Inferior parietal cortex (tissue), 1 donor: Measurements from ENCODE around the gene HHIP.

Source experiments
- DNase-seq: peaks from one replicate; pipeline ENCODE4 v3.0.0-alpha.2; 2016; ENCODE audit errors: extremely low spot score

The HHIP gene, protein sequence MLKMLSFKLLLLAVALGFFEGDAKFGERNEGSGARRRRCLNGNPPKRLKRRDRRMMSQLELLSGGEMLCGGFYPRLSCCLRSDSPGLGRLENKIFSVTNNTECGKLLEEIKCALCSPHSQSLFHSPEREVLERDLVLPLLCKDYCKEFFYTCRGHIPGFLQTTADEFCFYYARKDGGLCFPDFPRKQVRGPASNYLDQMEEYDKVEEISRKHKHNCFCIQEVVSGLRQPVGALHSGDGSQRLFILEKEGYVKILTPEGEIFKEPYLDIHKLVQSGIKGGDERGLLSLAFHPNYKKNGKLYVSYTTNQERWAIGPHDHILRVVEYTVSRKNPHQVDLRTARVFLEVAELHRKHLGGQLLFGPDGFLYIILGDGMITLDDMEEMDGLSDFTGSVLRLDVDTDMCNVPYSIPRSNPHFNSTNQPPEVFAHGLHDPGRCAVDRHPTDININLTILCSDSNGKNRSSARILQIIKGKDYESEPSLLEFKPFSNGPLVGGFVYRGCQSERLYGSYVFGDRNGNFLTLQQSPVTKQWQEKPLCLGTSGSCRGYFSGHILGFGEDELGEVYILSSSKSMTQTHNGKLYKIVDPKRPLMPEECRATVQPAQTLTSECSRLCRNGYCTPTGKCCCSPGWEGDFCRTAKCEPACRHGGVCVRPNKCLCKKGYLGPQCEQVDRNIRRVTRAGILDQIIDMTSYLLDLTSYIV

DNA sequence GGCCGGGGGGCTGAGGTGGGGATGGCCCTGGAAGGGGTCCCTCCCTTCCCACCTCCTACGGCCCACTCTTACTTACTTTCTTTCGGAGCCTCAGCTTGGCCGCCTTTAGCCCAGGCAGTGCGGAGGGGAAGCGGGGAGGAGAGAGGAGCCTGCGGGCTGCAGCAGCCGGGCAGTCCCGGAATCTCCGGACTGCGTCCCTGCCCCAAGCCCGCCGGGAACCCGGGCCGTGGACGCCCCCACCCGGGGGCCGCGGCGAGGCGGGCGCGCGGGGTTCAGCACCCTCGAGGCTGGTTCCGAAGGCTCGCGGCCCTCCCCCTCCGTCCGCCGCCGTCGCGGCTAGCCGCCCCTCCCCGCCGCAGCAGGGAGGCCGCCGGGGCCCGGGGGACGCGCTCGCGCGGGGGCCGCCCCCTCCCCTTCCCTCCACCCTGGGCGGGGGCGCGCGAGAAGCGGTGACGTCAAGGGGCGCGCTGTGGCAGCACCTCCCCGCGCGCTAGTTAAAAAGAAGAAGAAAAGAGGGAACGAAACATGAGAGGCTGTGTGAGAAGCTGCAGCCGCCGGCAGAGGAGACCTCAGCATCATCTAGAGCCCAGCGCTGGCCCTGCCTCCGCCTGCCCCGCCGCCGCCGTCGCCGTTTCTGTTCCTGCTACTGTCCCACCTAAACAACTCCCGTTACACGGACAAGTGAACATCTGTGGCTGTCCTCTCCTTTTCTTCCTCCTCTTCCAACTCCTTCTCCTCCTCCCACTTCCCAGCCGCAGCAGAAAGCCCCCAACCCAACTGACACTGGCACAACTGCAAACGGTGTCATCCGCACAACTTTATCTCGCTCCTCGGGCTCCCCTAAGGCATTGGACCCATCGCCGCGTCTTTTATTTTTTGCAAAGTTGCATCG is at the start of gene HHIP:
TSS of gene HHIP (plus strand) at position 526 of the 892 bp plus-strand sequence. CDS start 520 bp downstream, outside the sequence.
- peak; percentile 64 for DNase-seq

DNA sequence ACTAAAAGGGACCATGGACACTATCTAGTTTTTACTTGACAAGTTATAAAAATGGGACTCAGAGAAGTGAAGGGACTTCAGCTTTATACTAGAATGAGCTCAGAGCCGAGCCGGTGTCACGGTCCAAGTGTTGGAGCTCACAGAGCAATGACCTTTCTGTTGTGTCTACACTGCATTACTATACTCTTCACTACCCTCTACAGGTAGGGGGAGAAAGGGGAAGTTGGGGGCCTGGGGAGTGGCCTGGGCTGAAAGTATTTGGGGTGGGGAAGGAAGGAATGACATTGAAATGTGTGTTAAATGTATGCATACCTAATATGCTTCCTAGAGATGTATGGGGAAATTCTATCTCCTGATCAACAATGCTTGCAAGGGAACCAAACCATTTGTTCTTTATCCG is 48.8 kb upstream of the HHIP start:
- DNase-seq: no peak

GRCh38 chr4:144599621-144600020 is 46.3 kb upstream of the HHIP start:
- DNase-seq: no peak

DNA sequence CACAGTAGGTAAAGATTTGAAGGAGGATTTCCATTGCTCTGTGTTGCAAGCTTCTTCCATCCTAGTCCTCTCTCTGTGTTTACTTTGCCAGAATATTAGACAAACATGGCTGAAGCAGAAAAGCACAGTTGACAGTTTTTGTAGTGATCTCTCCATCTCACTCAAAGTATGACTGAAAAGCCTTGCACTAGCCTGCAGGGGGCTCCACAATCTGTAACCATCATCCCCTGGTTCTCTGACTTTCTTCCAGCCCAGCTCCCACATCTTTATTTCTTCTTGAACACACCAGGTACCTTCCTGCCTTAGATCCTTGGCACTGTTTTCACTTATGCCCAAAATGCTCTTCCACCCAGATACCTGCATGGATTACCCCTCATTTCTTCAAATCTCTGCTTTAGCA is 34.1 kb upstream of the HHIP start:
- peak; percentile 32 for DNase-seq

- no peak for DNase-seq
Measured at GRCh38 chr4:144614850-144615585, 30.9 kb upstream of the HHIP start.

GRCh38 chr4:144621681-144622080 is 24.3 kb upstream of the HHIP start:
- no peak for DNase-seq

DNA sequence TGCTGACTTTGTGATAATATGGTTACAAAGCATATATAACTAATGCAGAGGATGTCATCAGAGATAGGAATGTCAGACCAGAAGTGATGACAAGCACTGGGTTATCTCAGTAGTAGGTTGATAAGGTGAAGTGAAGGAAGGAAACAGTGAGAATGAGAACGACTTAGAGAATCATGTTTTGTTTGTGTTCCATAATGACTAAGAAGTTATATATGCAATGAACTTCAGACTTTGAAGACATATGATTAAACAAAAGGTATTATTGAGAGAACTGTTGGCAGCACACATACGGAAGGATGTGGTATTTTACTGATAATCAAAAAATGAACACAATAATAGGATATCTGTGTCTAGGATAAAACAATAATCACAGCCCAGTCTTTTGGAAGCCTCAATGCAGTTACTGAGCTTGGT is 18.3 kb upstream of the HHIP start:
- DNase-seq: no peak

GRCh38 chr4:144633215-144633614 is 12.7 kb upstream of the HHIP start:
- DNase-seq: no peak

DNA sequence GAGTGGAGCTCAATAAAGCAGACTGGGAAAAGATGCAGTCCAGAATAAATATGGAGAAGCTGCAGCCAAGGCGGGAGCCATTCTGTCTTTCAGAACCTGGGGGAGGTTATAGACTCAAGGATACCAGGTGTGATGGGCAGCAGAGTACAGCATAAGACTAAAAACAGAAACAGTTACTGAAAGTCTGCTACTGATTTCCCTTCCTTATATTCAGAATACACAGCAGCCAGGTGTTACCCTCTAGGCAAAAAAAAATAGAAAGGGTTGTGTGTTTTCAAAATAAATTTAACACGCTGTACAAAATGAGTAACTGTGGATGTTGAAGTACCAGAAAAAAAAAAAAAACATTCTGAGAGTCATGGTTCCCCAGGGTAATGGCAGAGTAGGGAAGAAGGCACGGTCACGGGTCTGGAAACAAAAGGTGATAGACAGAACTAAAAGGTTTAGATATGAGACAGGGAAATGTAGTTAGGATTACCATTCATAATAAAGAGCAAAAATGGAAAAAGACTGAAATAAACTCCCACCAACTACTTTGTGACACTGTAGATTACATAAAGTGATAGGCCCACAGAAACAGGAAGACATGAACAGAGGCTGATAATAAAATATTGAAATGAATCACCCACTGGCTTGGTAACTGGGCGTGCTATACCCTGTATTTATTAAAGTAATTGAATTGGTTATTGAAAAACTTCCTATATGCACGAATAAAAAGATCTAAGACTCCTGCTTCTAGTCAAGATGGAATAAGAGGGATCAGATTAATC is 10.8 kb upstream of the HHIP start:
- no peak for DNase-seq

GRCh38 chr4:144644368-144645101 is 1.4 kb upstream of the HHIP start:
- DNase-seq: no peak

GRCh38 chr4:144645102-144645630 is 790 bp upstream of the HHIP start:
- no peak for DNase-seq

- DNase-seq: no peak
Measured at GRCh38 chr4:144646523-144647094, 653 bp downstream of the HHIP start.

DNA sequence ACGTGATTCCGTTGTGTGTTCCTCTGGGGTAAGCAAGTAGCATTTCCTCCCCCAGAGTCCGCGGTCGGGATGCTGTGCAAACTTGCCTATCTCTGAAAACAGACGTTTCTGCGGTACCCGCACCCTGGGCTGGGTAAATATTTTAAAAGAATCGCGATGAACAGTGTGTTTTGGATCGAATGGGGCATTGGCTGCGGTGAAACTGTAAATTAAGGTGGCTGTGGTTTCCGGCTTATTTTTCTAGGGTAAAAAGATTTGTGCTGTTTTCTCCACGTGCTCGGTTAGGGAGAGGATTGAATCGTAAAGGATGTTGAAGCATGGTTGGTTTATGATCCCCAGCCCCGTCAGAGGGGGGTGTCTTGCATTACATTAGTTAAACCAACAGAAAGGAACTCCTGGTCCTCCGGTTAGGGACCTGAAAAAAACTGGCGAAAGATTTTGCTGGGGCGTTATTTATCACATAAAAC is 1.2 kb downstream of the HHIP start:
- DNase-seq: peak; percentile 48

- DNase-seq: peak; percentile 39
Measured at GRCh38 chr4:144647590-144647989, 1.6 kb downstream of the HHIP start.

DNA sequence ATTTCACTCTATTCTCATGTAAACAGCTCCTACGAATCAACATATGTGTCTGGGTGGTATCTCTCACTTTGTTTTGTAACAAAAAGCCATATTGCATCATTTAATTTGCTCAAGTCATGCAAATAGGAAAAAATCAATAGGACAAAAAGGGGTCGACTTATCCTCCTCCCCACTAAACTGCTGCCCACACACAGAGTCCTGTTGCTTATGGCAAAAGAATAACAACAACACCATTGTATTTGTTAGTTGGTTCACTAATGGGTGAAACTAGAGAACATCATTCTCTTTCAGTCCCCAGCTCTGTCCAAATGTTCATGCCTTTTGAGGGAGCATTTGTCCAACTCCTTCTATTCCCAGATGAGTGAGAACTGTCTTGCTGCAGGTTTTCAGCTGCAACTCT is 2.1 kb downstream of the HHIP start:
- peak; percentile 55 for DNase-seq

- peak; percentile 63 for DNase-seq
Measured at GRCh38 chr4:144649646-144650045, 3.7 kb downstream of the HHIP start.

GRCh38 chr4:144650311-144651005 is 4.5 kb downstream of the HHIP start:
- peak; percentile 33 for DNase-seq

DNA sequence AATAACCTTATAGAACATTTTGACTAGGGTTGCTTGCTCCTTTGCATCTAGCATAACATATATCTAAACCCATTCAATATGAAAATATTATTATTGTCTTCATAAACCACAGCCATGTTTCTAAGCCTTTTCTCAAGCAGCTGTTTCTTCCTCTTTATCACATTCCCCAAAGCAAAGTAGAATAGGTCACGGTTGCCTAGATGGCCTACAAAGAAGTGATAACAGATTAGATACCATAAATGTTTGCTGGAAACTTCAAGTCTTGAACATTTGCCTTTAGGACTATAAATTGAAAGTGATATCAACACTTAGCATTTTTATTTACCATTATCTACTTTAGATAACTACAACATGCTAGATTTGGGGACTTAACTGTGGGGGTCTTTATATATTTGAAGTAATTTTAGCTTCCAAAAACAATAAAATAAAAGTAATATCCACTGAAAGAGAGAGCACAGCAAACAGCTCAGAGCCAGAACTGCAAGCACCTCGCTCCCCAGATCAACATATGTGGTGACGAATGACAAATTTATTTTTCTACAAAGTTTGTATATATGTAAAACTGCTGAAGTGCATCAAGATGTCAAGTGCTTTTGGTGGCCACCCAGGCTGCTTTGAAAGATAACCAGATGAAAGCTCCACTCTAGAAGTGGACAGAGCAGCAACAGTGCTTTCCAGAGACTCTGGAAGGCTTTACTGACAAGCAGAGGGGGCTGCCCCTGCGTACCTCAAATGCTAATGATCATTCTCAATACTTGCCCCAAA is 8.0 kb downstream of the HHIP start:
- DNase-seq: no peak
